Transverse colon (tissue), 4 donors: Measurements from ENCODE around the gene TMC3.

Experiments
- EP300 ChIP-seq: sonication (generic); formaldehyde crosslinking; IDR thresholded peaks from one replicate; pipeline ENCODE4 v1.6.1; 2017; ENCODE audit warnings: antibody characterized with exemption, low read depth
- POLR2AphosphoS5 ChIP-seq, 3 donors: sonication (generic); formaldehyde crosslinking; IDR thresholded peaks; one replicate each; pipeline ENCODE4 v1.6.1; 2016; ENCODE audit warnings: antibody characterized with exemption in 3 of 3
- TF ChIP-seq, protein P1 (sequence below), 5 experiments: fragments of 200-600 bp in 3 of 5; fragments of 450-650 bp in 2 of 5; sonication (generic) in 3 of 5; IDR thresholded peaks; 1 replicate in 2 of 5; 2 replicates in 3 of 5; pipeline ENCODE4 v1.5.1; 2016 to 2017; ENCODE audit warnings: antibody characterized with exemption in 5 of 5, inconsistent platforms in 3 of 5, mild to moderate bottlenecking in 2 of 5, moderate library complexity in 1 of 5

DNA sequence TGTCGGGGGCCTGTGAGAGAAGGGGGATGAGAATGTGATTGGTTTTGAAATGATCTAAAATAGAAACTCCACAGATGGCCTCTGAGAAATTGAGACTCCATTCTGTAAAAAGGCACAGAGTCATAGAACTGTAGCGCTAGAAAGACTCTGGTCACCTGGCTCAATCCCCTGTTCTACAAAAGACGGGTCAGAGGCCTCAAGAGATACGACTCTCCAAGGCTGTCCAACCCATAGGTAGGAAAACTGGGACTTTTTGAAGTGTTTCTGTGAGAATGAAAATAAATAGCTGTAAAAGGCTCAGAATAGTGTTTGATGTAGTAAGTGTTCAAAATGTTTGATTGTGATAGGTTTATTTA is 11.7 kb upstream of the TMC3 start:
- TF ChIP-seq POLR2AphosphoS5 (IDR thresholded peaks at IDR 0.05) (no peak), EP300 (no peak)
- TF ChIP-seq, protein P1, sequence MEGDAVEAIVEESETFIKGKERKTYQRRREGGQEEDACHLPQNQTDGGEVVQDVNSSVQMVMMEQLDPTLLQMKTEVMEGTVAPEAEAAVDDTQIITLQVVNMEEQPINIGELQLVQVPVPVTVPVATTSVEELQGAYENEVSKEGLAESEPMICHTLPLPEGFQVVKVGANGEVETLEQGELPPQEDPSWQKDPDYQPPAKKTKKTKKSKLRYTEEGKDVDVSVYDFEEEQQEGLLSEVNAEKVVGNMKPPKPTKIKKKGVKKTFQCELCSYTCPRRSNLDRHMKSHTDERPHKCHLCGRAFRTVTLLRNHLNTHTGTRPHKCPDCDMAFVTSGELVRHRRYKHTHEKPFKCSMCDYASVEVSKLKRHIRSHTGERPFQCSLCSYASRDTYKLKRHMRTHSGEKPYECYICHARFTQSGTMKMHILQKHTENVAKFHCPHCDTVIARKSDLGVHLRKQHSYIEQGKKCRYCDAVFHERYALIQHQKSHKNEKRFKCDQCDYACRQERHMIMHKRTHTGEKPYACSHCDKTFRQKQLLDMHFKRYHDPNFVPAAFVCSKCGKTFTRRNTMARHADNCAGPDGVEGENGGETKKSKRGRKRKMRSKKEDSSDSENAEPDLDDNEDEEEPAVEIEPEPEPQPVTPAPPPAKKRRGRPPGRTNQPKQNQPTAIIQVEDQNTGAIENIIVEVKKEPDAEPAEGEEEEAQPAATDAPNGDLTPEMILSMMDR (IDR thresholded peaks at IDR 0.05) = no peak
